Measurements from ENCODE around the gene ABHD10.

The ABHD10 gene

GRCh38 chr3:111936191-111936841 lies 42.5 kb upstream of the ABHD10 start:
- Histone ChIP-seq H3K9me3 (ENCODE audit: low read length) (no peaks in the 10 kb centered on the region), H3K4me1 (ENCODE audit: insufficient read depth, low read length, severe bottlenecking) (no peaks in the 10 kb centered on the region)
- TF ChIP-seq, protein P1, sequence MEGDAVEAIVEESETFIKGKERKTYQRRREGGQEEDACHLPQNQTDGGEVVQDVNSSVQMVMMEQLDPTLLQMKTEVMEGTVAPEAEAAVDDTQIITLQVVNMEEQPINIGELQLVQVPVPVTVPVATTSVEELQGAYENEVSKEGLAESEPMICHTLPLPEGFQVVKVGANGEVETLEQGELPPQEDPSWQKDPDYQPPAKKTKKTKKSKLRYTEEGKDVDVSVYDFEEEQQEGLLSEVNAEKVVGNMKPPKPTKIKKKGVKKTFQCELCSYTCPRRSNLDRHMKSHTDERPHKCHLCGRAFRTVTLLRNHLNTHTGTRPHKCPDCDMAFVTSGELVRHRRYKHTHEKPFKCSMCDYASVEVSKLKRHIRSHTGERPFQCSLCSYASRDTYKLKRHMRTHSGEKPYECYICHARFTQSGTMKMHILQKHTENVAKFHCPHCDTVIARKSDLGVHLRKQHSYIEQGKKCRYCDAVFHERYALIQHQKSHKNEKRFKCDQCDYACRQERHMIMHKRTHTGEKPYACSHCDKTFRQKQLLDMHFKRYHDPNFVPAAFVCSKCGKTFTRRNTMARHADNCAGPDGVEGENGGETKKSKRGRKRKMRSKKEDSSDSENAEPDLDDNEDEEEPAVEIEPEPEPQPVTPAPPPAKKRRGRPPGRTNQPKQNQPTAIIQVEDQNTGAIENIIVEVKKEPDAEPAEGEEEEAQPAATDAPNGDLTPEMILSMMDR (IDR thresholded peaks at IDR 0.05; ENCODE audit: low read length): no peak
- TF ChIP-seq EZH2 (IDR thresholded peaks at IDR 0.05; ENCODE audit: borderline replicate concordance, low read length): no peak

DNA sequence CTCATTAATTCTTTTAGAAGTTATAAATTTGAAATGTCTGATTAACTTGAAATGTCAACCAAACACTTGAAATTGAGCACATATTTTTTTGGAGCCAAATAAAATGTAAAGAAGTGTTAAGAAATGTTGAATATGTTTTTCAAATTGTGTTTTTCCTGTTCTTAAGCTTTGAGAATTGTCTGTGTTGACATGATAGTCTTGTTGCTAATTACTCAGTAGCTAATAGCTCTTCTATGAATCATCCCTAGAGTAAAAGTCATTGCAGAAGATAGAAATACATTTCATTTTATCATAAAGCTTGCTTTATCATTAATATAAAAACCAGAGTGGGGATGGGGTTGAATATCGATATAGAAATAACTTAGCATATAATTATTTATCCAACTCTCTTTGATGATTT lies 41.9 kb upstream of the ABHD10 start:
- Histone ChIP-seq H4K20me1 (ENCODE audit: insufficient read depth, low read length) (no peaks in the 10 kb centered on the region), H3K27me3 (ENCODE audit: insufficient read depth, low read length) (no peaks in the 10 kb centered on the region), H3K9me2 (ENCODE audit: low read depth, low read length) (no peaks in the 10 kb centered on the region), H3F3A (ENCODE audit: insufficient read depth, low read length) (no peaks in the 10 kb centered on the region), H2AFZ (ENCODE audit: low read length) (no peak overlapping the region), H3K36me3 (ENCODE audit: insufficient read depth, low read length) (no peaks in the 10 kb centered on the region), H3K4me3 (ENCODE audit: low read depth, low read length, poor library complexity, severe bottlenecking) (no peak overlapping the region), H3K9ac (ENCODE audit: low read length) (no peak overlapping the region), H3K79me2 (ENCODE audit: insufficient read depth, low read length) (no peaks in the 10 kb centered on the region), H3K9me3 (ENCODE audit: low read length) (no peaks in the 10 kb centered on the region), H3K4me2 (ENCODE audit: low read length) (no peak overlapping the region), H3K27ac (ENCODE audit: low read depth, low read length, poor library complexity, severe bottlenecking) (no peak overlapping the region), H3K4me1 (ENCODE audit: insufficient read depth, low read length, severe bottlenecking) (no peaks in the 10 kb centered on the region)
- TF ChIP-seq, protein P1 (IDR thresholded peaks at IDR 0.05; ENCODE audit: low read length): no peak
- no peak for TF ChIP-seq EZH2 (IDR thresholded peaks at IDR 0.05; ENCODE audit: borderline replicate concordance, low read length)

More at GRCh38 chr3:111936191-111936841, 42.5 kb upstream of the ABHD10 start:
- no peak overlapping the region for H3K4me2 ChIP-seq (ENCODE audit: low read length)
- H3K36me3 ChIP-seq (ENCODE audit: insufficient read depth, low read length): no peaks in the 10 kb centered on the region
- no peak overlapping the region for H3K9ac ChIP-seq (ENCODE audit: low read length)
- H2AFZ ChIP-seq (ENCODE audit: low read length): no peak overlapping the region
- no peaks in the 10 kb centered on the region for H3F3A ChIP-seq (ENCODE audit: insufficient read depth, low read length)
- no peak overlapping the region for H3K27ac ChIP-seq (ENCODE audit: low read depth, low read length, poor library complexity, severe bottlenecking)
- no peaks in the 10 kb centered on the region for H3K27me3 ChIP-seq (ENCODE audit: insufficient read depth, low read length)
- H3K9me2 ChIP-seq (ENCODE audit: low read depth, low read length): no peaks in the 10 kb centered on the region
- no peaks in the 10 kb centered on the region for H3K79me2 ChIP-seq (ENCODE audit: insufficient read depth, low read length)
- no peak overlapping the region for H3K4me3 ChIP-seq (ENCODE audit: low read depth, low read length, poor library complexity, severe bottlenecking)
- H4K20me1 ChIP-seq (ENCODE audit: insufficient read depth, low read length): no peaks in the 10 kb centered on the region

GRCh38 chr3:111937871-111938270 lies 41.0 kb upstream of the ABHD10 start:
- Histone ChIP-seq H4K20me1 (ENCODE audit: insufficient read depth, low read length) (no peaks in the 10 kb centered on the region), H3K4me1 (ENCODE audit: insufficient read depth, low read length, severe bottlenecking) (no peaks in the 10 kb centered on the region), H3K9me3 (ENCODE audit: low read length) (no peaks in the 10 kb centered on the region), H3K27ac (ENCODE audit: low read depth, low read length, poor library complexity, severe bottlenecking) (no peak overlapping the region), H3K9me2 (ENCODE audit: low read depth, low read length) (no peaks in the 10 kb centered on the region), H3K9ac (ENCODE audit: low read length) (no peak overlapping the region), H3K27me3 (ENCODE audit: insufficient read depth, low read length) (no peaks in the 10 kb centered on the region), H3F3A (ENCODE audit: insufficient read depth, low read length) (no peaks in the 10 kb centered on the region), H3K79me2 (ENCODE audit: insufficient read depth, low read length) (no peaks in the 10 kb centered on the region), H3K4me2 (ENCODE audit: low read length) (no peak overlapping the region), H2AFZ (ENCODE audit: low read length) (no peak overlapping the region), H3K36me3 (ENCODE audit: insufficient read depth, low read length) (no peaks in the 10 kb centered on the region), H3K4me3 (ENCODE audit: low read depth, low read length, poor library complexity, severe bottlenecking) (no peak overlapping the region)
- TF ChIP-seq, protein P1 (IDR thresholded peaks at IDR 0.05; ENCODE audit: low read length): no peak
- TF ChIP-seq EZH2 (IDR thresholded peaks at IDR 0.05; ENCODE audit: borderline replicate concordance, low read length): no peak
